HFF-Myc (cell line): Measurements from ENCODE around the gene ACOT7.

Experiments
- DNase-seq: peaks from one replicate; pipeline ENCODE4 v3.0.0-alpha.2; 2011; ENCODE audit warnings: low read depth; ENCODE audit errors: extremely low read depth
- H3K4me3 ChIP-seq: replicated peaks from 2 replicates; pipeline ENCODE4 v1.5.1; 2011; ENCODE audit warnings: low read depth, mild to moderate bottlenecking, control low read depth, low read length
- TF ChIP-seq, protein P1 (sequence below): IDR thresholded peaks from 2 replicates; pipeline ENCODE4 v1.5.1; 2012; ENCODE audit warnings: mild to moderate bottlenecking, low read depth, low read length, control low read depth; ENCODE audit errors: missing control alignments

The ACOT7 gene

DNA sequence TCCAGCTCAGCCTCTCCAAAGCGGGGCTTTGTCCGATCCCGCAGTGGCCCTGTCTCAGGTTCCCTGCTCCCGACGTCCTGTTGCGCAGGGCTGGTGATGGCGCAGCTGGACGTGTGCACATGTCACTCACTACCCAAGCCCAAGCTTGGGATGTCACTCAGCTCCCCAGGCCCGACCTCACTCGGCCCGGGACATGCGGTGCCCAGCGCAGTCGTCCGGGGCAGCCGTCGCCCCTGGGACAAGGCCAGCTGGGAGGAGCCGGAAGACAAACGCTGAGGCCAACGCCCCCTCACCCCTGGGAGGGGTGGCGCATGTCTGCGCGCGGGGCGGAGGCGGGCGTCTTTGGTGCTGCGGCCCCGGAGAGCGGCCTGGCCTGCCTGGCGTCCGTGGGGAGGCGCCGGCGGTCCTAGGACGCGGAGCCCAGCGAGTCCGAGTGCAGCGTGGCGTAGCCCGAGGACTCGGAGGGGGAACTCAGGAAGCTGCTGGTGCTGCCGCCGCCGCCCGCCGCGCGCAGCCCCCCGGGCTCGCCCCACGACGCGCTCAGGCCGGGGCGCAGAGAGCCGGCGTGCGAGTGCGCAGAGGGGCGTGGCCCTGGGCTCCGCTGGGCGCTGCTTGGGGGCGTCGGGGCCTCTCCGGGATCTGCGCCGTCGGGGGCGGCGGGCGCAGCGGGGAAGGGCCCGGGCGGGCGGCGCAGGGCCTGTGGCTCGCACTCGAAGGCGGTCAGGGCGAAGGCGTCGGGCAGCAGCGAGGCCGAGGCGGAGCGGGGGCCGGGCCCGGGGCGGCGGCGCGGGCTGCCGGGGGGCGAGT is 144.4 kb downstream of the ACOT7 start:
- TF ChIP-seq, protein P1, sequence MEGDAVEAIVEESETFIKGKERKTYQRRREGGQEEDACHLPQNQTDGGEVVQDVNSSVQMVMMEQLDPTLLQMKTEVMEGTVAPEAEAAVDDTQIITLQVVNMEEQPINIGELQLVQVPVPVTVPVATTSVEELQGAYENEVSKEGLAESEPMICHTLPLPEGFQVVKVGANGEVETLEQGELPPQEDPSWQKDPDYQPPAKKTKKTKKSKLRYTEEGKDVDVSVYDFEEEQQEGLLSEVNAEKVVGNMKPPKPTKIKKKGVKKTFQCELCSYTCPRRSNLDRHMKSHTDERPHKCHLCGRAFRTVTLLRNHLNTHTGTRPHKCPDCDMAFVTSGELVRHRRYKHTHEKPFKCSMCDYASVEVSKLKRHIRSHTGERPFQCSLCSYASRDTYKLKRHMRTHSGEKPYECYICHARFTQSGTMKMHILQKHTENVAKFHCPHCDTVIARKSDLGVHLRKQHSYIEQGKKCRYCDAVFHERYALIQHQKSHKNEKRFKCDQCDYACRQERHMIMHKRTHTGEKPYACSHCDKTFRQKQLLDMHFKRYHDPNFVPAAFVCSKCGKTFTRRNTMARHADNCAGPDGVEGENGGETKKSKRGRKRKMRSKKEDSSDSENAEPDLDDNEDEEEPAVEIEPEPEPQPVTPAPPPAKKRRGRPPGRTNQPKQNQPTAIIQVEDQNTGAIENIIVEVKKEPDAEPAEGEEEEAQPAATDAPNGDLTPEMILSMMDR: no peak
- no peak overlapping the region for H3K4me3 ChIP-seq
- DNase-seq: no peak

DNA sequence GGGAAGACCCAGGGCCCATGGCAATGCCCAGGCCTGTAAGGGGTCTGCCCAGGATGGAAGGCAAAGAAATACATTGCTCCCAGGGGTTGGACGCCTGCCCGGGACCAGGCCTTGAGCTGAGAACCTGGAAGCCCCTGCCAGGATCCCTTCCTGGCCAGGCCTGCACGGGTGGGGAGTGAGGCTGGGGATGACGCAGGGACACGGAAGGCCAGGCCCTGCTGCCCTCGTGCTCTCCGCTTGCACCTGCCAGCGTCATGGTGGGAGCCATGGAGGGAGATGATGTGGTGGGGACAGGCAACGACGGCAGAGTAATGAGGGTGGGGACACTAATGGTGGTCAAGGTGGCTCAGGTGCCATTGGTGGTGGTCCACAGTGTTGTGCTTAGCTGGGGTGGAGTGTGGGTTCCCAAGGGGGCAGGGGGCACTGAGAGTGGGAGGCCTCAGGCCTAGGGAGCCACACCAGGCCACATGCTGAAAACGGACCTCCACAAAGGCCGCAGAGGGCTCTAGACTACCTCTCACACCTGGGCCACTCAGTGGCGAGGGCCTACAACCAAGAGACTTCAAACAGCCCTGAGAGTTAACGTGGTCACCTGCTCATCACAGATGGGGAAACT is 145.3 kb downstream of the ACOT7 start:
- TF ChIP-seq, protein P1: no peak
- DNase-seq: no peak
- no peak overlapping the region for H3K4me3 ChIP-seq

GRCh38 chr1:6247651-6248050 is 145.9 kb downstream of the ACOT7 start:
- no peak for DNase-seq
- TF ChIP-seq, protein P1: no peak
- no peak overlapping the region for H3K4me3 ChIP-seq

GRCh38 chr1:6246497-6247467 is 146.8 kb downstream of the ACOT7 start:
- TF ChIP-seq, protein P1: peak; percentile 80
- H3K4me3 ChIP-seq: no peak overlapping the region
- no peak for DNase-seq

GRCh38 chr1:6245869-6246496 is 147.6 kb downstream of the ACOT7 start:
- DNase-seq: no peak
- H3K4me3 ChIP-seq: peak overlapping the region; percentile 14
- TF ChIP-seq, protein P1: no peak
